Spleen (tissue), 11 donors: Measurements from ENCODE around the gene SMARCA2. TPM values are rescaled to one million over a fixed set of nuclear protein-coding genes. Genes with fewer than 3 reads are reported as not detected.

ENCODE experiments used
- DNase-seq: peaks from one replicate; pipeline ENCODE4 v3.0.0-alpha.2; 2020
- H3K27ac ChIP-seq, 8 donors: fragments of 200-600 bp; sonication (generic) in 7 of 8; 1 replicate in 4 of 8; 2 replicates in 4 of 8; pipeline versions ENCODE4 v1.5.0 to v1.8.0; 2016 to 2021; ENCODE audit warnings: inconsistent platforms in 4 of 8, mild to moderate bottlenecking in 4 of 8, moderate library complexity in 1 of 8
- H3K27me3 ChIP-seq, 7 donors: fragments of 200-600 bp; sonication (generic) in 6 of 7; replicated peaks in 1 of 7; 1 replicate in 4 of 7; 2 replicates in 3 of 7; pipeline versions ENCODE4 v1.5.0 to v1.8.0; 2016 to 2021; ENCODE audit warnings: inconsistent platforms in 3 of 7, mild to moderate bottlenecking in 1 of 7
- H3K36me3 ChIP-seq, 6 donors: fragments of 200-600 bp; sonication (generic) in 5 of 6; 1 replicate in 4 of 6; 2 replicates in 2 of 6; pipeline versions ENCODE4 v1.5.0 to v1.8.0; 2016 to 2021; ENCODE audit warnings: inconsistent platforms in 2 of 6
- H3K4me1 ChIP-seq, 6 donors: fragments of 200-600 bp; sonication (generic) in 5 of 6; 1 replicate in 3 of 6; 2 replicates in 3 of 6; pipeline versions ENCODE4 v1.5.0 to v1.8.0; 2016 to 2021; ENCODE audit warnings: inconsistent platforms in 3 of 6
- H3K4me3 ChIP-seq, 8 donors: fragments of 200-600 bp; sonication (generic) in 7 of 8; 1 replicate in 4 of 8; 2 replicates in 4 of 8; pipeline versions ENCODE4 v1.5.0 to v1.8.0; 2016 to 2021; ENCODE audit warnings: inconsistent platforms in 4 of 8, mild to moderate bottlenecking in 4 of 8, moderate library complexity in 2 of 8
- H3K9me3 ChIP-seq, 8 donors: fragments of 200-600 bp; sonication (generic) in 7 of 8; 1 replicate in 4 of 8; 2 replicates in 4 of 8; pipeline versions ENCODE4 v1.5.0 to v1.8.0; 2016 to 2021; ENCODE audit warnings: inconsistent platforms in 4 of 8
- CTCF ChIP-seq, 11 experiments: fragments of 200-600 bp in 7 of 11; fragments of 450-650 bp in 4 of 11; sonication (generic) in 4 of 11; IDR thresholded peaks in 8 of 11; conservative IDR thresholded peaks in 3 of 11; 1 replicate in 7 of 11; 2 replicates in 4 of 11; pipeline versions ENCODE4 v1.4.0 to v1.8.0; 2016 to 2021; ENCODE audit warnings: antibody characterized with exemption in 11 of 11, inconsistent platforms in 4 of 11, mild to moderate bottlenecking in 1 of 11
- POLR2A ChIP-seq, 3 donors: fragments of 450-650 bp; IDR thresholded peaks; one replicate each; pipeline ENCODE4 v1.5.1; 2017; ENCODE audit warnings: antibody characterized with exemption in 3 of 3, mild to moderate bottlenecking in 1 of 3
- POLR2AphosphoS5 ChIP-seq, 3 donors: sonication (generic); formaldehyde crosslinking; IDR thresholded peaks; one replicate each; pipeline ENCODE4 v1.5.1; 2017; ENCODE audit warnings: antibody characterized with exemption in 3 of 3
- WGBS, 5 donors: extraction: QIAGEN DNeasy Blood & Tissue Kit in 3 of 5; methylation state at CpG; one replicate each; pipeline versions ENCODE4 v1.1.5 to v1.1.7; 2013 to 2018; 5-methylcytosine and 5-hydroxymethylcytosine counted together
- intact Hi-C: fragments of 100-400 bp; cut with DNase I; formaldehyde crosslinking; loops from one replicate; pipeline ENCODE4 v1.15.0; 2023; ENCODE audit warnings: low total_unique reads
- polyA plus RNA-seq, 3 donors: library from polyadenylated mRNA; stranded (reverse); fragments of 200-250 nt; gene quantifications; one replicate each; pipeline ENCODE4 v1.2.1, GENCODE V29; 2013
- total RNA-seq, 7 donors: library from RNA; depleted of rRNA in 3 of 7; stranded (reverse); fragments of >200 nt in 3 of 7; fragmentation: NEBNext Ultra II Directional in 4 of 7; extraction: Animal tissue kit (Norgen Biotek cat#: 25700) in 4 of 7; gene quantifications; one replicate each; pipeline versions ENCODE4 v1.1.0 to v1.2.1, GENCODE V29; 2016 to 2021
- donor health status: healthy with polysubstance abuse.
- donor health status: DM: no; HTN: no; CAD: no; lungs with moderate emphysema.
- donor health status: DM: no; HTN: no; CAD: no.
- donor health status: Bipolar disorder and iron deficiency.
- donor health status: healthy.
- donor health status: DM: no; HTN: no; CAD: no.
- donor health status: DM: yes; HTN: yes; CAD: no.

SMARCA2 gene
- total and polyA plus RNA-seq, 10 donors, result 41.9 to 252 (median 186) TPM

GRCh38 chr9:2196757-2197156 lies 181.6 kb downstream of the SMARCA2 start:
- intact Hi-C loops, result no loop called here
- no peaks in the 10 kb centered on the region for H3K27me3 ChIP-seq
- 95 to 100% (median 98%) methylated on average over 2 of the region's 2 CpGs for WGBS, 5 donors
- DNase-seq, result no peak
- H3K27ac ChIP-seq, result no peak overlapping the region
- H3K36me3 ChIP-seq, result peaks cover 0 to 97% (median 45%) of the 10 kb centered on the region in 6 donors
- TF ChIP-seq POLR2A (IDR thresholded peaks at IDR 0.05), result no peak
- TF ChIP-seq CTCF (IDR thresholded peaks at IDR 0.05 in 8 of 11, conservative IDR thresholded peaks at IDR 0.05 in 3 of 11), result no peak
- peaks cover 4 to 26% (median 16%) of the 10 kb centered on the region in 8 donors for H3K9me3 ChIP-seq
- peaks cover 0 to 11% (median 0%) of the 10 kb centered on the region in 6 donors for H3K4me1 ChIP-seq
- H3K4me3 ChIP-seq, result no peak overlapping the region

DNA sequence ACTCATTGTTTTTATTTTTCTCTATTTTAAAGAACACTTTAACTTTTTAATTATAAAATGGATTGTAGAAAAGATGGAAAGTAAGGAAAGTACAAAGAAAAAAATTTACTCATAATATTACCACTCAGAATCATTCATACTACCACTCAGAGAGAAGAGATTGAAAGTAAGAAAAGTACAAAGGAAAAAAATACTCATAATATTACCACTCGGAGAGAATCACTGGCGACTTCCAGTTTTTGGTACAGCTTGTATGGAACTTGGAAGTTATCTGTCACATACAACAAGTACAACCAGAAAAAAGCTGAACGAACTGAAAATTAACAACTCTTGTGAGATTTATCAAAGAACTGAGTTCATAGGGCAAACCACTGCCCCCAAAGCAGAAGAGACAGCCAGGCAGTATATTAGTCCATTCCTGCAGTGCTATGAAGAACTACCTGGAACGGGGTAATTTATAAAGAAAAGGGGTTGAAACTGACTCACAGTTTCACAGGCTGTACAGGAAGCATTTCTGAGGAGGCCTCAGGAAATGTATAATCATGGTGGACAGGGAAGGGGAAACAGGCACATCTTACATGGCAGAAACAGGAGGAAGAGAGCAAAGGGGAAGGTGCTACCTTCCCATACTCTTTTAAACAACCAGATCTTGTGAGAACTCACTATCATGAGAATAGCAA lies 183.9 kb downstream of the SMARCA2 start:
- Histone ChIP-seq H3K27ac (no peak overlapping the region), H3K36me3 (peaks cover 0 to 77% (median 23%) of the 10 kb centered on the region in 6 donors), H3K9me3 (peaks cover 4 to 32% (median 16%) of the 10 kb centered on the region in 8 donors), H3K27me3 (no peaks in the 10 kb centered on the region), H3K4me3 (no peak overlapping the region), H3K4me1 (no peaks in the 10 kb centered on the region)
- no peak for DNase-seq
- 74 to 91% (median 85%) methylated on average over 4 of the region's 4 CpGs for WGBS, 5 donors
- intact Hi-C loops, result no loop called here
- TF ChIP-seq CTCF (IDR thresholded peaks at IDR 0.05 in 8 of 11, conservative IDR thresholded peaks at IDR 0.05 in 3 of 11) (no peak), POLR2AphosphoS5 (IDR thresholded peaks at IDR 0.05) (no peak), POLR2A (IDR thresholded peaks at IDR 0.05) (no peak)

DNA sequence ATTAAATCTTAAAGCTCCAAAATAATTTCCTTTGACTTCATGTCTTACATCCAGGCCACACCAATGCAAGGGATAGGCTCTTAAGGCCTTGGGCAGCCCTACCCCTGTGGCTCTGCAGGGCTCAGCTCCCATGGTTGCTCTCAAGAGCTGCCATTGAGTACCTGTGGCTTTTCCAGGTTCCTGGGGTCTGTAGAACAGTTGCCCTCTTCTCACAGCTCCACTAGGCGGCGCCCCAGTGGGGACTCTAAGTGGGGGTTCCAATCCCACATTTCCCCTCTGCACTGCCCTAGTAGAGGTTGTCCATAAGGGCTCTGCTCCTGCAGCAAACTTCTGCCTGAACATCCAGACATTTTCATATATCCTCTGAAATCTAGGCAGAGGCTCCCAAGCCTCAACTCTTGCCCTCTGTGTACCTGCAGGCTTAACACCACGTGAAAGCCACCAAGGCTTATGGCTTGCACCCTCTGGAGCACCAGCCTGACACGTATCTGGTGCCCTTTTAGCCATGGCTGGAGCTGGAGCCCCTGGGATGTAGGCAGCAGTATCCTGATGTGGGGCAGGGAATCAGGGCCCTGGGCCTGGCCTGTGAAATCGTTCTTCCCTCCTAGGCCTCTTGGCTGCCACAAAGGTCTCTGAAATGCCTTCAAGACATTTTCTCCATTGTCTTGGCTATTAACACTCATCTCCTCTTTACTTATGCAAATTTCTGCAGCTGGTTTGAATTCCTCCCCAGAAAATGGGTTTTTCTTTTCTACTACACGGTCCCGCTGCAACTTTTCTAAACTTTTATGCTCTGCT lies 185.1 kb downstream of the SMARCA2 start:
- Histone ChIP-seq H3K27me3 (no peaks in the 10 kb centered on the region), H3K36me3 (peaks cover 0 to 66% (median 18%) of the 10 kb centered on the region in 6 donors), H3K9me3 (peaks cover 4 to 32% (median 16%) of the 10 kb centered on the region in 8 donors), H3K4me3 (no peak overlapping the region), H3K27ac (no peak overlapping the region), H3K4me1 (no peaks in the 10 kb centered on the region)
- TF ChIP-seq POLR2A (IDR thresholded peaks at IDR 0.05) (no peak), POLR2AphosphoS5 (IDR thresholded peaks at IDR 0.05) (no peak), CTCF (IDR thresholded peaks at IDR 0.05 in 8 of 11, conservative IDR thresholded peaks at IDR 0.05 in 3 of 11) (no peak)
- intact Hi-C loops, result no loop called here
- 85 to 93% (median 90%) methylated on average over 7 of the region's 7 CpGs for WGBS, 5 donors
- DNase-seq, result no peak

GRCh38 chr9:2208465-2208864 lies 193.3 kb downstream of the SMARCA2 start:
- no peak for DNase-seq
- Histone ChIP-seq H3K4me3 (no peak overlapping the region), H3K4me1 (peaks cover 0 to 14% (median 4%) of the 10 kb centered on the region in 6 donors), H3K9me3 (peaks cover 0 to 4% (median 0%) of the 10 kb centered on the region in 8 donors), H3K27ac (no peak overlapping the region), H3K27me3 (no peaks in the 10 kb centered on the region), H3K36me3 (no peaks in the 10 kb centered on the region)
- intact Hi-C loops, result no loop called here
- TF ChIP-seq POLR2AphosphoS5 (IDR thresholded peaks at IDR 0.05) (no peak), POLR2A (IDR thresholded peaks at IDR 0.05) (no peak), CTCF (IDR thresholded peaks at IDR 0.05 in 8 of 11, conservative IDR thresholded peaks at IDR 0.05 in 3 of 11) (no peak)
- 60 to 91% (median 82%) methylated on average over 4 of the region's 4 CpGs for WGBS, 5 donors
